ENCODE measurements around the gene ST6GALNAC3. TPM values are rescaled to one million over a fixed set of nuclear protein-coding genes. Genes with fewer than 3 reads are reported as not detected.

ST6GALNAC3 gene
- total RNA-seq, 1 donor from 2014 or later = 23.6 TPM

DNA sequence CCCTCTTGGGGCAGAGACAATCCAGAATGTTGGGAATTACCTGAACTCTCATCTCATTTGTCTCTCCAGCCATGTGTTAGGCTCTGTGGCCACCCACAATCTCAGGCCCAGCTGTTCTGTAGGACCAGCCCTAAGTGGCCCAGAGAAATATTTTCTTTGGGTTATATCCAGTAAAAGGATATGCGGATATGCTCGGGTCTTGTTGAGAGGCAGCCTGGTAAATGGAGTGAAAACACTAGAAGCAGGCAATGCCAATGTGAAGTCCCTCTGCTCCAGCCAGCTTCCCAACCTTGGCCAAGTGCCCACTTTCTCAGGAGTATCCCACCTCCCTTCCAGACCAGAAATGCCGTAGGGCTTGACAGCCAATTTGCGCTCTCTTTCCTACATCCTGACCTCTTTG lies 192.2 kb downstream of the ST6GALNAC3 start:
- Histone ChIP-seq H3K36me3 (no peaks in the 10 kb centered on the region), H3K4me2 (no peak overlapping the region), H3F3A (ENCODE audit: low read depth) (peaks cover 4% of the 10 kb centered on the region), H3K27me3 (no peaks in the 10 kb centered on the region), H2AFZ (replicated peaks) (no peak overlapping the region), H3K9me3 (ENCODE audit: low read depth) (no peaks in the 10 kb centered on the region), H3K9ac (no peak overlapping the region), H3K4me3 (no peak overlapping the region), H3K79me2 (ENCODE audit: low read depth) (no peaks in the 10 kb centered on the region), H4K20me1 (ENCODE audit: low read depth) (no peaks in the 10 kb centered on the region), H3K4me1 (peaks cover 23% of the 10 kb centered on the region), H3K27ac (no peak overlapping the region)
- no peaks in the 10 kb centered on the region for H3K9me3 Mint-ChIP-seq
- H3K4me1 Mint-ChIP-seq = peaks cover 30% of the 10 kb centered on the region
- no peak overlapping the region for H3K4me3 Mint-ChIP-seq
- TF ChIP-seq EZH2phosphoT487 (IDR thresholded peaks at IDR 0.05) (no peak), EZH2 (IDR thresholded peaks at IDR 0.05) (no peak)
- TF ChIP-seq, protein P1, sequence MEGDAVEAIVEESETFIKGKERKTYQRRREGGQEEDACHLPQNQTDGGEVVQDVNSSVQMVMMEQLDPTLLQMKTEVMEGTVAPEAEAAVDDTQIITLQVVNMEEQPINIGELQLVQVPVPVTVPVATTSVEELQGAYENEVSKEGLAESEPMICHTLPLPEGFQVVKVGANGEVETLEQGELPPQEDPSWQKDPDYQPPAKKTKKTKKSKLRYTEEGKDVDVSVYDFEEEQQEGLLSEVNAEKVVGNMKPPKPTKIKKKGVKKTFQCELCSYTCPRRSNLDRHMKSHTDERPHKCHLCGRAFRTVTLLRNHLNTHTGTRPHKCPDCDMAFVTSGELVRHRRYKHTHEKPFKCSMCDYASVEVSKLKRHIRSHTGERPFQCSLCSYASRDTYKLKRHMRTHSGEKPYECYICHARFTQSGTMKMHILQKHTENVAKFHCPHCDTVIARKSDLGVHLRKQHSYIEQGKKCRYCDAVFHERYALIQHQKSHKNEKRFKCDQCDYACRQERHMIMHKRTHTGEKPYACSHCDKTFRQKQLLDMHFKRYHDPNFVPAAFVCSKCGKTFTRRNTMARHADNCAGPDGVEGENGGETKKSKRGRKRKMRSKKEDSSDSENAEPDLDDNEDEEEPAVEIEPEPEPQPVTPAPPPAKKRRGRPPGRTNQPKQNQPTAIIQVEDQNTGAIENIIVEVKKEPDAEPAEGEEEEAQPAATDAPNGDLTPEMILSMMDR (IDR thresholded peaks at IDR 0.05) = no peak
- no peaks in the 10 kb centered on the region for H3K27me3 Mint-ChIP-seq (ENCODE audit: insufficient read depth, low read depth)
- H3K27ac Mint-ChIP-seq = no peak overlapping the region
- DNase-seq (ENCODE audit: low spot score) = no peak
- no peaks in the 10 kb centered on the region for H3K36me3 Mint-ChIP-seq

DNA sequence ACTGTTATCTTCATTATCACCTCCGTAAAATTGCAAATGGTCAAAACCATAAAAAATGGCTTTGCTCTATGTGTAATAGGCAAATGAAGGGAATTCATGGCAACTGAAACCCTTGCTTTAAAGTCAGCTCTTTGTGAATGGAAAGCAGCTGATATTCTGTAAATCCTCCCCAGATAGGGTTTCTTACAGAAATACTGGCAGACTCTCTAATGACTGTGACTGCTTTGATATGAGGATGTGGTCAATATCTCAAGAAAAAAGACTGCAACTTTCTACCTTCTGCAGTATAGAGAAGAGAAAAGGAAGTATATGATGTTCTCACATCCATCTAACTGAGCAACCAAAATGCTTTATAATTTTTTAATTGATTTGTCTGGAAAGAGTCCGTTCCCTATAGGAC lies 193.1 kb downstream of the ST6GALNAC3 start:
- Histone ChIP-seq H3K79me2 (ENCODE audit: low read depth) (no peaks in the 10 kb centered on the region), H3K4me2 (peak overlapping the region; percentile 25), H3K36me3 (no peaks in the 10 kb centered on the region), H4K20me1 (ENCODE audit: low read depth) (no peaks in the 10 kb centered on the region), H3K9me3 (ENCODE audit: low read depth) (no peaks in the 10 kb centered on the region), H3K4me1 (peaks cover 23% of the 10 kb centered on the region), H3K4me3 (no peak overlapping the region), H2AFZ (replicated peaks) (no peak overlapping the region), H3F3A (ENCODE audit: low read depth) (peaks cover 4% of the 10 kb centered on the region), H3K27ac (no peak overlapping the region), H3K27me3 (no peaks in the 10 kb centered on the region), H3K9ac (no peak overlapping the region)
- peaks cover 30% of the 10 kb centered on the region for H3K4me1 Mint-ChIP-seq
- no peaks in the 10 kb centered on the region for H3K36me3 Mint-ChIP-seq
- H3K27ac Mint-ChIP-seq = no peak overlapping the region
- no peak overlapping the region for H3K4me3 Mint-ChIP-seq
- DNase-seq (ENCODE audit: low spot score) = no peak
- H3K27me3 Mint-ChIP-seq (ENCODE audit: insufficient read depth, low read depth) = no peaks in the 10 kb centered on the region
- TF ChIP-seq, protein P1 (IDR thresholded peaks at IDR 0.05) = no peak
- TF ChIP-seq EZH2 (IDR thresholded peaks at IDR 0.05) = no peak
- no peaks in the 10 kb centered on the region for H3K9me3 Mint-ChIP-seq

DNA sequence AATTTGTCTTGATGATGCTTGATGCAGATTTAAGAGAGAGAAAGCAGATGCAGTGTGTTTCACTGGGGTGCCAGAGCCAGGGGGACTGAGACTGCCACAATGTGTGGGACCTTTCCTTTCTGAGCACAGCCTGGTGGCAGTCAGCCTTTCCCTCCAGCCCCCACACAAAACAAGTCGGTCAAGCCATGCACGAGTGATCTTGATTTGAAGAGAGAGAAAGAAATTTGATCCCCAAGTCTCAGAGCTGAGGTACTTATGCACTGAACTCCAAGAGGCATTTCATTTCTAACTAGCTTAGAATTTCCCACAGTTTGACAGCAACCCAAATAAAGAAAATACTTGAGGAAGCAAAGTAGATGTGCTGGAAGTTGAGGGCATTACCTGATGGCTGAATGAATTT lies 193.8 kb downstream of the ST6GALNAC3 start:
- DNase-seq (ENCODE audit: low spot score) = peak; percentile 64
- Histone ChIP-seq H3K4me1 (peaks cover 23% of the 10 kb centered on the region), H3K4me2 (peak overlapping the region; percentile 25)

More for the DNA sequence above, 193.8 kb downstream of the ST6GALNAC3 start:
- H2AFZ ChIP-seq (replicated peaks) = no peak overlapping the region
- H3K36me3 Mint-ChIP-seq = no peaks in the 10 kb centered on the region
- peaks cover 30% of the 10 kb centered on the region for H3K4me1 Mint-ChIP-seq
- H3K9me3 Mint-ChIP-seq = no peaks in the 10 kb centered on the region
- H3F3A ChIP-seq (ENCODE audit: low read depth) = peaks cover 4% of the 10 kb centered on the region
- no peak overlapping the region for H3K4me3 ChIP-seq
- no peaks in the 10 kb centered on the region for H3K27me3 ChIP-seq
- no peak overlapping the region for H3K9ac ChIP-seq
- H3K9me3 ChIP-seq (ENCODE audit: low read depth) = no peaks in the 10 kb centered on the region
- peak overlapping the region; percentile 83 for H3K27ac Mint-ChIP-seq
- H3K36me3 ChIP-seq = no peaks in the 10 kb centered on the region
- TF ChIP-seq EZH2phosphoT487 (IDR thresholded peaks at IDR 0.05) (no peak), EZH2 (IDR thresholded peaks at IDR 0.05) (no peak)
- TF ChIP-seq, protein P1 (IDR thresholded peaks at IDR 0.05) = no peak
- no peaks in the 10 kb centered on the region for H3K79me2 ChIP-seq (ENCODE audit: low read depth)
- no peaks in the 10 kb centered on the region for H3K27me3 Mint-ChIP-seq (ENCODE audit: insufficient read depth, low read depth)
- H4K20me1 ChIP-seq (ENCODE audit: low read depth) = no peaks in the 10 kb centered on the region
- no peak overlapping the region for H3K27ac ChIP-seq
- H3K4me3 Mint-ChIP-seq = peak overlapping the region; percentile 11
